ENCODE results near the gene ANKMY1. TPM values are rescaled to one million over a fixed set of nuclear protein-coding genes. Genes with fewer than 3 reads are reported as not detected.

Gene ANKMY1
- total and polyA plus RNA-seq, 2 of the 13 experiments (the other 11 are each of a cell fraction or from before 2014, with no cell fraction given), result 11.7 to 18.8 TPM

DNA sequence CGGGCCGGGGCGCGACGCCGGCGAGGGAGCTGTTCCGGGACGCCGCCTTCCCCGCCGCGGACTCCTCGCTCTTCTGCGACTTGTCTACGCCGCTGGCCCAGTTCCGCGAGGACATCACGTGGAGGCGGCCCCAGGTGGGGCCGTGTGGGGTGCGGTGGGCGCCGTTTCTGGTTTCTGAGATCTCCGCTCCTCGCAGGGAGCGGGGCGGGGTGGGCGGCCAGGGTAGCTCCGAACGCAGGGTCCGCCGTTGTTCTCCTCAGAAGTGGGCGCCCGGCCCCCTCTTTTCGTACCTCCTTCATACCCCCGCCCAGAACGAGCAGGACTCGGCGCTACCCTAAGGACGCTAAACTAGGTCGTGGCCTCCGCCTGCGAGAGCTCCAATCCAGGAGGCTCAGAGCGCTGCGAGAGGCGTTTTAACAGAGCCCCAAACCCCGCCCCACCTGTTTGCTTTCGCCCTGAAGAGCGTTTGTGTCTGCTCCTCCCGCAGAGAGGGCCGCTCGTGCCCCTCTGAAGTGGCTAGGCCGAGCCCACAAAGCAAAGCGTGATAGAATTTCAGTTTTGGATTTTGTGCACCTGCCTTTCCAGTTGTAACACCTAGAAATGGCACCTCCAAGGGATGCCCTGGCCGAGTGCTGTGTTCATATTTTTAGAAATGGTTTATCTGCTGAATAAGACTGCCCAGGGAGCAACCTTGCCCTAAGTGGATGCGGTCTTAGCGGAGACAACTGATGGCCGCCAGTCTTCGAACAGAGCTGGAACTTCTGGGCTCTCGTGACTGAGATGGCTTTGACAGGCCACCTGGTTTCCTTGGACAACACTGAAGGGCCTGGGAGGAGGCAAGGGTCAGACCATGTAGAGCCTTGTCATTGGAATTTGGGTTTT is 29.4 kb upstream of the ANKMY1 start (continued):
- TF ChIP-seq HNRNPH1 (optimal IDR thresholded peaks at IDR 0.05; ENCODE audit: low read depth, low read length) (no peak), SCMH1 (CRISPR knock-in tag; IDR thresholded peaks at IDR 0.05; ENCODE audit: borderline replicate concordance) (no peak), ZMAT3 (CRISPR knock-in tag; conservative IDR thresholded peaks at IDR 0.05) (peak; percentile 45), ZNF160 (CRISPR knock-in tag; IDR thresholded peaks at IDR 0.05) (no peak), ZNF879 (CRISPR knock-in tag; IDR thresholded peaks at IDR 0.05) (0 out of 2 replicates have a peak, but pooled peaks have one; percentile 27), HDAC2 (CRISPR knock-in tag; IDR thresholded peaks at IDR 0.05) (no peak), MIER3 (CRISPR knock-in tag; IDR thresholded peaks at IDR 0.05; ENCODE audit: borderline replicate concordance) (no peak), SAP130 (CRISPR knock-in tag; IDR thresholded peaks at IDR 0.05; ENCODE audit: low read depth) (0 out of 2 replicates have a peak, but pooled peaks have one; percentile 3), ZNF556 (CRISPR knock-in tag; IDR thresholded peaks at IDR 0.05; ENCODE audit: borderline replicate concordance) (0 out of 2 replicates have a peak, but pooled peaks have one; percentile 5), GATA4 (IDR thresholded peaks at IDR 0.05; ENCODE audit: borderline replicate concordance, low read depth) (no peak)
- TF ChIP-seq, protein P1, sequence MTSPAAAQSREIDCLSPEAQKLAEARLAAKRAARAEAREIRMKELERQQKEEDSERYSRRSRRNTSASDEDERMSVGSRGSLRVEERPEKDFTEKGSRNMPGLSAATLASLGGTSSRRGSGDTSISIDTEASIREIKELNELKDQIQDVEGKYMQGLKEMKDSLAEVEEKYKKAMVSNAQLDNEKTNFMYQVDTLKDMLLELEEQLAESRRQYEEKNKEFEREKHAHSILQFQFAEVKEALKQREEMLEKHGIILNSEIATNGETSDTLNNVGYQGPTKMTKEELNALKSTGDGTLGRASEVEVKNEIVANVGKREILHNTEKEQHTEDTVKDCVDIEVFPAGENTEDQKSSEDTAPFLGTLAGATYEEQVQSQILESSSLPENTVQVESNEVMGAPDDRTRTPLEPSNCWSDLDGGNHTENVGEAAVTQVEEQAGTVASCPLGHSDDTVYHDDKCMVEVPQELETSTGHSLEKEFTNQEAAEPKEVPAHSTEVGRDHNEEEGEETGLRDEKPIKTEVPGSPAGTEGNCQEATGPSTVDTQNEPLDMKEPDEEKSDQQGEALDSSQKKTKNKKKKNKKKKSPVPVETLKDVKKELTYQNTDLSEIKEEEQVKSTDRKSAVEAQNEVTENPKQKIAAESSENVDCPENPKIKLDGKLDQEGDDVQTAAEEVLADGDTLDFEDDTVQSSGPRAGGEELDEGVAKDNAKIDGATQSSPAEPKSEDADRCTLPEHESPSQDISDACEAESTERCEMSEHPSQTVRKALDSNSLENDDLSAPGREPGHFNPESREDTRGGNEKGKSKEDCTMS (CRISPR knock-in tag; conservative IDR thresholded peaks at IDR 0.05), result no peak
- TF ChIP-seq, protein P2, sequence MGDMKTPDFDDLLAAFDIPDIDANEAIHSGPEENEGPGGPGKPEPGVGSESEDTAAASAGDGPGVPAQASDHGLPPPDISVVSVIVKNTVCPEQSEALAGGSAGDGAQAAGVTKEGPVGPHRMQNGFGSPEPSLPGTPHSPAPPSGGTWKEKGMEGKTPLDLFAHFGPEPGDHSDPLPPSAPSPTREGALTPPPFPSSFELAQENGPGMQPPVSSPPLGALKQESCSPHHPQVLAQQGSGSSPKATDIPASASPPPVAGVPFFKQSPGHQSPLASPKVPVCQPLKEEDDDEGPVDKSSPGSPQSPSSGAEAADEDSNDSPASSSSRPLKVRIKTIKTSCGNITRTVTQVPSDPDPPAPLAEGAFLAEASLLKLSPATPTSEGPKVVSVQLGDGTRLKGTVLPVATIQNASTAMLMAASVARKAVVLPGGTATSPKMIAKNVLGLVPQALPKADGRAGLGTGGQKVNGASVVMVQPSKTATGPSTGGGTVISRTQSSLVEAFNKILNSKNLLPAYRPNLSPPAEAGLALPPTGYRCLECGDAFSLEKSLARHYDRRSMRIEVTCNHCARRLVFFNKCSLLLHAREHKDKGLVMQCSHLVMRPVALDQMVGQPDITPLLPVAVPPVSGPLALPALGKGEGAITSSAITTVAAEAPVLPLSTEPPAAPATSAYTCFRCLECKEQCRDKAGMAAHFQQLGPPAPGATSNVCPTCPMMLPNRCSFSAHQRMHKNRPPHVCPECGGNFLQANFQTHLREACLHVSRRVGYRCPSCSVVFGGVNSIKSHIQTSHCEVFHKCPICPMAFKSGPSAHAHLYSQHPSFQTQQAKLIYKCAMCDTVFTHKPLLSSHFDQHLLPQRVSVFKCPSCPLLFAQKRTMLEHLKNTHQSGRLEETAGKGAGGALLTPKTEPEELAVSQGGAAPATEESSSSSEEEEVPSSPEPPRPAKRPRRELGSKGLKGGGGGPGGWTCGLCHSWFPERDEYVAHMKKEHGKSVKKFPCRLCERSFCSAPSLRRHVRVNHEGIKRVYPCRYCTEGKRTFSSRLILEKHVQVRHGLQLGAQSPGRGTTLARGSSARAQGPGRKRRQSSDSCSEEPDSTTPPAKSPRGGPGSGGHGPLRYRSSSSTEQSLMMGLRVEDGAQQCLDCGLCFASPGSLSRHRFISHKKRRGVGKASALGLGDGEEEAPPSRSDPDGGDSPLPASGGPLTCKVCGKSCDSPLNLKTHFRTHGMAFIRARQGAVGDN (CRISPR knock-in tag; IDR thresholded peaks at IDR 0.05), result peak; percentile 76; the same call in 1 of the 2 replicates
- TF ChIP-seq, protein P3, sequence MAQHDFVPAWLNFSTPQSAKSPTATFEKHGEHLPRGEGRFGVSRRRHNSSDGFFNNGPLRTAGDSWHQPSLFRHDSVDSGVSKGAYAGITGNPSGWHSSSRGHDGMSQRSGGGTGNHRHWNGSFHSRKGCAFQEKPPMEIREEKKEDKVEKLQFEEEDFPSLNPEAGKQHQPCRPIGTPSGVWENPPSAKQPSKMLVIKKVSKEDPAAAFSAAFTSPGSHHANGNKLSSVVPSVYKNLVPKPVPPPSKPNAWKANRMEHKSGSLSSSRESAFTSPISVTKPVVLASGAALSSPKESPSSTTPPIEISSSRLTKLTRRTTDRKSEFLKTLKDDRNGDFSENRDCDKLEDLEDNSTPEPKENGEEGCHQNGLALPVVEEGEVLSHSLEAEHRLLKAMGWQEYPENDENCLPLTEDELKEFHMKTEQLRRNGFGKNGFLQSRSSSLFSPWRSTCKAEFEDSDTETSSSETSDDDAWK (CRISPR knock-in tag; IDR thresholded peaks at IDR 0.05), result no peak
- TF ChIP-seq, protein P4, sequence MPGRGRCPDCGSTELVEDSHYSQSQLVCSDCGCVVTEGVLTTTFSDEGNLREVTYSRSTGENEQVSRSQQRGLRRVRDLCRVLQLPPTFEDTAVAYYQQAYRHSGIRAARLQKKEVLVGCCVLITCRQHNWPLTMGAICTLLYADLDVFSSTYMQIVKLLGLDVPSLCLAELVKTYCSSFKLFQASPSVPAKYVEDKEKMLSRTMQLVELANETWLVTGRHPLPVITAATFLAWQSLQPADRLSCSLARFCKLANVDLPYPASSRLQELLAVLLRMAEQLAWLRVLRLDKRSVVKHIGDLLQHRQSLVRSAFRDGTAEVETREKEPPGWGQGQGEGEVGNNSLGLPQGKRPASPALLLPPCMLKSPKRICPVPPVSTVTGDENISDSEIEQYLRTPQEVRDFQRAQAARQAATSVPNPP (CRISPR knock-in tag; IDR thresholded peaks at IDR 0.05), result no peak
- TF ChIP-seq, protein P5, sequence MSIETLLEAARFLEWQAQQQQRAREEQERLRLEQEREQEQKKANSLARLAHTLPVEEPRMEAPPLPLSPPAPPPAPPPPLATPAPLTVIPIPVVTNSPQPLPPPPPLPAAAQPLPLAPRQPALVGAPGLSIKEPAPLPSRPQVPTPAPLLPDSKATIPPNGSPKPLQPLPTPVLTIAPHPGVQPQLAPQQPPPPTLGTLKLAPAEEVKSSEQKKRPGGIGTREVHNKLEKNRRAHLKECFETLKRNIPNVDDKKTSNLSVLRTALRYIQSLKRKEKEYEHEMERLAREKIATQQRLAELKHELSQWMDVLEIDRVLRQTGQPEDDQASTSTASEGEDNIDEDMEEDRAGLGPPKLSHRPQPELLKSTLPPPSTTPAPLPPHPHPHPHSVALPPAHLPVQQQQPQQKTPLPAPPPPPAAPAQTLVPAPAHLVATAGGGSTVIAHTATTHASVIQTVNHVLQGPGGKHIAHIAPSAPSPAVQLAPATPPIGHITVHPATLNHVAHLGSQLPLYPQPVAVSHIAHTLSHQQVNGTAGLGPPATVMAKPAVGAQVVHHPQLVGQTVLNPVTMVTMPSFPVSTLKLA (IDR thresholded peaks at IDR 0.05), result no peak
- TF ChIP-seq, protein P6, sequence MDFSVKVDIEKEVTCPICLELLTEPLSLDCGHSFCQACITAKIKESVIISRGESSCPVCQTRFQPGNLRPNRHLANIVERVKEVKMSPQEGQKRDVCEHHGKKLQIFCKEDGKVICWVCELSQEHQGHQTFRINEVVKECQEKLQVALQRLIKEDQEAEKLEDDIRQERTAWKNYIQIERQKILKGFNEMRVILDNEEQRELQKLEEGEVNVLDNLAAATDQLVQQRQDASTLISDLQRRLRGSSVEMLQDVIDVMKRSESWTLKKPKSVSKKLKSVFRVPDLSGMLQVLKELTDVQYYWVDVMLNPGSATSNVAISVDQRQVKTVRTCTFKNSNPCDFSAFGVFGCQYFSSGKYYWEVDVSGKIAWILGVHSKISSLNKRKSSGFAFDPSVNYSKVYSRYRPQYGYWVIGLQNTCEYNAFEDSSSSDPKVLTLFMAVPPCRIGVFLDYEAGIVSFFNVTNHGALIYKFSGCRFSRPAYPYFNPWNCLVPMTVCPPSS (IDR thresholded peaks at IDR 0.05), result no peak

Measured in HepG2 (cell line).